ENCODE measurements around the gene HTT. TPM values are rescaled to one million over a fixed set of nuclear protein-coding genes. Genes with fewer than 3 reads are reported as not detected.

HTT gene
- total and polyA plus RNA-seq, 9 of the 15 experiments (the other 6 are each of a cell fraction or from before 2014, with no cell fraction given): 0.66 to 31.6 (median 14.7) TPM

DNA sequence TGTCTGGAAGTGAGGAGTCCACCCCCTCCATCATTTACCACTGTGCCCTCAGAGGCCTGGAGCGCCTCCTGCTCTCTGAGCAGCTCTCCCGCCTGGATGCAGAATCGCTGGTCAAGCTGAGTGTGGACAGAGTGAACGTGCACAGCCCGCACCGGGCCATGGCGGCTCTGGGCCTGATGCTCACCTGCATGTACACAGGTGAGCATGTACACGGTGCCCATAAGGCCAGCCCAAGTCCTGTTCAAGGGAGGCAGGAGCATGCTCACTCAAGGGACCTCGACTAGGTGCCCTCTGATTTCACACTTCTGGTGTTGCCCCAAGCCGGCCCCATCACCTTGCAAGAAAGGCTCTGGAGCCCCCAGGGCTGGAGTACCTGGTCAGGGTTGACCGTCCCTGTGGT is 161.1 kb downstream of the HTT start:
- 78% methylated on average over 7 of the region's 11 CpGs for WGBS (ENCODE audit: insufficient coverage, low coverage, missing lambda C conversion rate)
- peaks cover 43% of the 10 kb centered on the region; the same call in 2 of the 3 replicates for H3K36me3 ChIP-seq (ENCODE audit: control insufficient read depth, insufficient read depth, low read length)
- H4K20me1 ChIP-seq (replicated peaks; ENCODE audit: control insufficient read depth, insufficient read depth, low read length): no peaks in the 10 kb centered on the region; the same call in 1 of the 2 replicates
- POLR2A ChIA-PET: no interaction called here
- no peak for TF ChIP-seq HMGN3 (IDR thresholded peaks at IDR 0.05; ENCODE audit: borderline replicate concordance, extremely low read depth, insufficient read length, low read depth, low read length)
- no peak for TF ChIP-seq GATAD2B (IDR thresholded peaks at IDR 0.05; ENCODE audit: borderline replicate concordance)
- no peak for TF ChIP-seq ZNF586 (CRISPR knock-in tag; conservative IDR thresholded peaks at IDR 0.05)
- TF ChIP-seq, protein P1, sequence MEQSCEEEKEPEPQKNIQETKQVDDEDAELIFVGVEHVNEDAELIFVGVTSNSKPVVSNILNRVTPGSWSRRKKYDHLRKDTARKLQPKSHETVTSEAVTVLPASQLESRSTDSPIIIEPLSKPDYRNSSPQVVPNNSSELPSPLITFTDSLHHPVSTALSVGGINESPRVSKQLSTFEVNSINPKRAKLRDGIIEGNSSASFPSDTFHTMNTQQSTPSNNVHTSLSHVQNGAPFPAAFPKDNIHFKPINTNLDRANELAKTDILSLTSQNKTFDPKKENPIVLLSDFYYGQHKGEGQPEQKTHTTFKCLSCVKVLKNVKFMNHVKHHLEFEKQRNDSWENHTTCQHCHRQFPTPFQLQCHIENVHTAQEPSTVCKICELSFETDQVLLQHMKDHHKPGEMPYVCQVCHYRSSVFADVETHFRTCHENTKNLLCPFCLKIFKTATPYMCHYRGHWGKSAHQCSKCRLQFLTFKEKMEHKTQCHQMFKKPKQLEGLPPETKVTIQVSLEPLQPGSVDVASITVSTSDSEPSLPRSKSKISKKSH (CRISPR knock-in tag; IDR thresholded peaks at IDR 0.05): no peak
- TF ChIP-seq, protein P2, sequence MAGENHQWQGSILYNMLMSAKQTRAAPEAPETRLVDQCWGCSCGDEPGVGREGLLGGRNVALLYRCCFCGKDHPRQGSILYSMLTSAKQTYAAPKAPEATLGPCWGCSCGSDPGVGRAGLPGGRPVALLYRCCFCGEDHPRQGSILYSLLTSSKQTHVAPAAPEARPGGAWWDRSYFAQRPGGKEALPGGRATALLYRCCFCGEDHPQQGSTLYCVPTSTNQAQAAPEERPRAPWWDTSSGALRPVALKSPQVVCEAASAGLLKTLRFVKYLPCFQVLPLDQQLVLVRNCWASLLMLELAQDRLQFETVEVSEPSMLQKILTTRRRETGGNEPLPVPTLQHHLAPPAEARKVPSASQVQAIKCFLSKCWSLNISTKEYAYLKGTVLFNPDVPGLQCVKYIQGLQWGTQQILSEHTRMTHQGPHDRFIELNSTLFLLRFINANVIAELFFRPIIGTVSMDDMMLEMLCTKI (IDR thresholded peaks at IDR 0.05; ENCODE audit: partially characterized antibody): no peak
- no peak for TF ChIP-seq RHOXF2B (CRISPR knock-in tag; conservative IDR thresholded peaks at IDR 0.05)
- no peak for TF ChIP-seq CGGBP1 (CRISPR knock-in tag; IDR thresholded peaks at IDR 0.05)
- TF ChIP-seq CEBPG (CRISPR knock-in tag; IDR thresholded peaks at IDR 0.05): no peak
- no peak for TF ChIP-seq CEBPG (tag; conservative IDR thresholded peaks at IDR 0.05 in 1 of 2, IDR thresholded peaks at IDR 0.05 in 1 of 2)
- no peak for TF ChIP-seq ID3 (CRISPR knock-in tag; IDR thresholded peaks at IDR 0.05)
- TF ChIP-seq ID3 (tag; IDR thresholded peaks at IDR 0.05): no peak
- TF ChIP-seq, protein P3, sequence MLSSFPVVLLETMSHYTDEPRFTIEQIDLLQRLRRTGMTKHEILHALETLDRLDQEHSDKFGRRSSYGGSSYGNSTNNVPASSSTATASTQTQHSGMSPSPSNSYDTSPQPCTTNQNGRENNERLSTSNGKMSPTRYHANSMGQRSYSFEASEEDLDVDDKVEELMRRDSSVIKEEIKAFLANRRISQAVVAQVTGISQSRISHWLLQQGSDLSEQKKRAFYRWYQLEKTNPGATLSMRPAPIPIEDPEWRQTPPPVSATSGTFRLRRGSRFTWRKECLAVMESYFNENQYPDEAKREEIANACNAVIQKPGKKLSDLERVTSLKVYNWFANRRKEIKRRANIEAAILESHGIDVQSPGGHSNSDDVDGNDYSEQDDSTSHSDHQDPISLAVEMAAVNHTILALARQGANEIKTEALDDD (IDR thresholded peaks at IDR 0.05): no peak
- TF ChIP-seq CHCHD3 (CRISPR knock-in tag; IDR thresholded peaks at IDR 0.05): no peak
- intact Hi-C loops (cut with micrococcal nuclease): no loop called here
- no peak overlapping the region for H3K27ac ChIP-seq (ENCODE audit: extremely low read depth, low read depth, low read length)
- no peak overlapping the region for H3K4me3 ChIP-seq
- H3K9me1 ChIP-seq (ENCODE audit: control insufficient read depth, insufficient read depth, low read length): peaks cover 2% of the 10 kb centered on the region
- H3K9ac ChIP-seq (ENCODE audit: insufficient read depth in 1 of 2, low read depth in 2 of 2, low read length in 2 of 2): no peak overlapping the region
- no peaks in the 10 kb centered on the region for H3K79me2 ChIP-seq (ENCODE audit: control insufficient read depth, insufficient read depth, low read length)
- H3K27me3 ChIP-seq (ENCODE audit: control insufficient read depth in 2 of 2, insufficient read depth in 2 of 2, low read length in 2 of 2): no peaks in the 10 kb centered on the region
- peaks cover 0 to 23% of the 10 kb centered on the region in 2 experiments; a peak in 3 of 5 replicates for H3K4me1 ChIP-seq (replicated peaks in 1 of 2; ENCODE audit: control insufficient read depth in 2 of 2, insufficient read depth in 2 of 2, low read length in 2 of 2)
- no peaks in the 10 kb centered on the region for H3K9me3 ChIP-seq (replicated peaks; ENCODE audit: control insufficient read depth, insufficient read depth, low read depth, low read length)
- H3K4me2 ChIP-seq (ENCODE audit: insufficient read depth, low read length): no peak overlapping the region
- in situ Hi-C loops (cut with MboI): no loop called here
- DNase-seq (ENCODE audit: extremely low read depth in 1 of 4, low spot score in 3 of 4) (no peak), FAIRE-seq (no peak), ATAC-seq (no peak)
- CTCF ChIA-PET (ENCODE audit: low intra/inter-chr PET ratio): no interaction called here
- no TSS peak for BruUV-seq (replicated peaks)
- H2AFZ ChIP-seq (ENCODE audit: low read depth, low read length): no peak overlapping the region
